Left kidney (tissue), 8 donors: Measurements from ENCODE around the gene CSNK2A2. TPM values are rescaled to one million over a fixed set of nuclear protein-coding genes. Genes with fewer than 3 reads are reported as not detected.

ENCODE experiments used
- DNase-seq: peaks from one replicate; pipeline ENCODE4 v3.0.0-alpha.2; 2013
- long read RNA-seq, 8 donors: transcript quantifications; one replicate each; lab custom pipeline, GENCODE V29; 2026
- polyA plus RNA-seq: library from polyadenylated mRNA; unstranded; fragments of 120-200 nt; gene quantifications from one replicate; pipeline ENCODE4 v1.2.1, GENCODE V29; 2013; ENCODE audit not compliant: insufficient read length

The CSNK2A2 gene
- 80.1 TPM for polyA plus RNA-seq
- long read RNA-seq, donor 1, transcript CSNK2A2-204 (5 exons, 547 nt): major isoform, 8 of 28 reads
- long read RNA-seq, donor 1, partial matches to known transcripts: 16 of 28 reads
- long read RNA-seq, donor 1, other reads (novel, unspliced or antisense): 0 of 28 reads
- long read RNA-seq, donor 2, full-length matches to known transcripts: 13 of 18 reads
- long read RNA-seq, donor 2, partial matches to known transcripts: 5 of 18 reads
- long read RNA-seq, donor 2, other reads (novel, unspliced or antisense): 0 of 18 reads
- long read RNA-seq, donor 3, full-length matches to known transcripts: 13 of 13 reads
- long read RNA-seq, donor 3, partial matches to known transcripts: 0 of 13 reads
- long read RNA-seq, donor 3, other reads (novel, unspliced or antisense): 0 of 13 reads
- long read RNA-seq, donor 4: 0 reads
- long read RNA-seq, donor 5, transcript CSNK2A2-201 (12 exons, 1,701 nt): major isoform, 6 of 7 reads
- long read RNA-seq, donor 5, partial matches to known transcripts: 0 of 7 reads
- long read RNA-seq, donor 5, other reads (novel, unspliced or antisense): 0 of 7 reads
- long read RNA-seq, donor 6, partial matches to known transcripts: 0 of 6 reads
- long read RNA-seq, donor 6, other reads (novel, unspliced or antisense): 0 of 6 reads
- long read RNA-seq, donor 7, transcript CSNK2A2-201 (12 exons, 1,701 nt): major isoform, 7 of 12 reads
- long read RNA-seq, donor 7, transcript CSNK2A2-204 (5 exons, 547 nt): minor isoform, 5 of 12 reads
- long read RNA-seq, donor 7, partial matches to known transcripts: 0 of 12 reads
- long read RNA-seq, donor 7, other reads (novel, unspliced or antisense): 0 of 12 reads
- long read RNA-seq, donor 8, partial matches to known transcripts: 0 of 1 reads
- long read RNA-seq, donor 8, other reads (novel, unspliced or antisense): 0 of 1 reads

- peak; percentile 62 for DNase-seq
These were observed at the start of gene CSNK2A2 for GRCh38 chr16:58198022-58198683. TSS of gene CSNK2A2 (minus strand) at chr16:58198106. CDS start at chr16:58197736, 370 bp downstream.

GRCh38 chr16:58243528-58244004, 45.7 kb upstream of the CSNK2A2 start:
- no peak for DNase-seq

- no peak for DNase-seq
These were observed 38.9 kb upstream of the CSNK2A2 start for GRCh38 chr16:58236831-58237230.

- DNase-seq: peak; percentile 65
These were observed 38.4 kb upstream of the CSNK2A2 start for GRCh38 chr16:58236231-58236690.

GRCh38 chr16:58235663-58236062, 37.8 kb upstream of the CSNK2A2 start:
- DNase-seq: no peak

- DNase-seq: no peak
These were observed 37.1 kb upstream of the CSNK2A2 start for GRCh38 chr16:58234831-58235595.

GRCh38 chr16:58230259-58230658, 32.4 kb upstream of the CSNK2A2 start:
- DNase-seq: no peak

GRCh38 chr16:58226790-58227189, 28.9 kb upstream of the CSNK2A2 start:
- no peak for DNase-seq

GRCh38 chr16:58225965-58226602, 28.2 kb upstream of the CSNK2A2 start:
- DNase-seq: no peak

GRCh38 chr16:58222532-58223316, 24.8 kb upstream of the CSNK2A2 start:
- no peak for DNase-seq

GRCh38 chr16:58219432-58219831, 21.5 kb upstream of the CSNK2A2 start:
- no peak for DNase-seq

- DNase-seq: no peak
These were observed 20.9 kb upstream of the CSNK2A2 start for GRCh38 chr16:58218786-58219185.

- no peak for DNase-seq
These were observed 19.5 kb upstream of the CSNK2A2 start for GRCh38 chr16:58217311-58217925.

- no peak for DNase-seq
These were observed 15.1 kb upstream of the CSNK2A2 start for GRCh38 chr16:58212824-58213655.

- no peak for DNase-seq
These were observed 13.9 kb upstream of the CSNK2A2 start for GRCh38 chr16:58211846-58212245.

- DNase-seq: no peak
These were observed 13.3 kb upstream of the CSNK2A2 start for GRCh38 chr16:58211245-58211644.

GRCh38 chr16:58205276-58206036, 7.5 kb upstream of the CSNK2A2 start:
- DNase-seq: no peak

- no peak for DNase-seq
These were observed 3.3 kb upstream of the CSNK2A2 start for GRCh38 chr16:58201163-58201562.
